ENCODE measurements around the gene LAMC2. TPM values are rescaled to one million over a fixed set of nuclear protein-coding genes. Genes with fewer than 3 reads are reported as not detected.

LAMC2 gene
- total RNA-seq, 2 donors from 2014 or later, result 9.3 to 11.6 TPM

DNA sequence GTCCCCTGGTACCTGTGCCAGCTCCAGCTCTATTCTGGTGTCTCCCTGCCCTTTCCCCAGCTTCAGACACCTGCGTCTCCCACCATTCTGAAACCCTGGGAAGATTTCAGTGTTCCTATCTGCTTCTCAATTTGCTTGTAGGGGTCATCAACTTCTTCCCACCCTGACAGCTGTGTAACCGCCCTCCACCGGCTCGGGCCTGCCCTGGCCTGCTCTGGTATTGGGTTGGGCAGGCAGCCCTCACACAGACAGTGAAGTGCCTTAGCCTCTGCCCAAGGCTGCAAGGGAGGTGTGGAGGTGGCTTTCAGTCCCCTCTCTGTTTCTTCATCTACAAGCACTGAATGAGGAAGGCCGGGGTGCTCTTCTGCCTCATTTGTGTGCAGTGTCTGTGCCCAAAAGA is 97.2 kb downstream of the LAMC2 start:
- intact Hi-C loops (cut with DNase I), result loop anchor here (10.0 kb wide), 1 partner anchor 322 kb away; no protein-coding TSS in a partner anchor

DNA sequence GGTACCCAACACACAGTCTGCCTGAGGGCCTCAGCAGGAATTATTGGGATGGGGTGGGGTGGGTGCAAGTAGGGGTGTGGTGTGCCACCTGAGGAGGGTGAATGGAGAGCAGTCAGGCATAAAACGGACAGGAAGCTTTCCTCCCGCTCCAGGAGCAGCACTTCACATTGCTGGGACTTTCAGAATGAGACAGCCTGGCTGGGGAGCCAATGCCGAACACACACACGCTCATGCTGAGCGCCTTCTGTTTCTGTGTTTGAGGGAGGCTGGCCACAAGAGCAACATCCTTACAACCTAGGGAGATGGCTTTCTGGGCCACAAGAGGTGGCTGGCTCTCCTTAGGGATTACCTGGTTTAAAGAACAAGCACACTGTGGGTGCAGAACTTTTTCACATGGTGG is 98.0 kb downstream of the LAMC2 start:
- no peak for DNase-seq (ENCODE audit: low spot score)
- WGBS, result 85% methylated on average over 5 of the region's 5 CpGs
- no peak overlapping the region for H3K27ac ChIP-seq

More for the DNA sequence above, 97.2 kb downstream of the LAMC2 start:
- 50% methylated on average over 5 of the region's 5 CpGs for WGBS
- no peaks in the 10 kb centered on the region for H3K27me3 ChIP-seq (replicated peaks; ENCODE audit: insufficient read depth)
- no peaks in the 10 kb centered on the region for H3K36me3 ChIP-seq
- H3K9me3 ChIP-seq, result no peaks in the 10 kb centered on the region
- DNase-seq (ENCODE audit: low spot score), result no peak
- TF ChIP-seq POLR2AphosphoS5 (IDR thresholded peaks at IDR 0.05) (no peak), POLR2A (IDR thresholded peaks at IDR 0.05) (no peak)
- TF ChIP-seq, protein P1, sequence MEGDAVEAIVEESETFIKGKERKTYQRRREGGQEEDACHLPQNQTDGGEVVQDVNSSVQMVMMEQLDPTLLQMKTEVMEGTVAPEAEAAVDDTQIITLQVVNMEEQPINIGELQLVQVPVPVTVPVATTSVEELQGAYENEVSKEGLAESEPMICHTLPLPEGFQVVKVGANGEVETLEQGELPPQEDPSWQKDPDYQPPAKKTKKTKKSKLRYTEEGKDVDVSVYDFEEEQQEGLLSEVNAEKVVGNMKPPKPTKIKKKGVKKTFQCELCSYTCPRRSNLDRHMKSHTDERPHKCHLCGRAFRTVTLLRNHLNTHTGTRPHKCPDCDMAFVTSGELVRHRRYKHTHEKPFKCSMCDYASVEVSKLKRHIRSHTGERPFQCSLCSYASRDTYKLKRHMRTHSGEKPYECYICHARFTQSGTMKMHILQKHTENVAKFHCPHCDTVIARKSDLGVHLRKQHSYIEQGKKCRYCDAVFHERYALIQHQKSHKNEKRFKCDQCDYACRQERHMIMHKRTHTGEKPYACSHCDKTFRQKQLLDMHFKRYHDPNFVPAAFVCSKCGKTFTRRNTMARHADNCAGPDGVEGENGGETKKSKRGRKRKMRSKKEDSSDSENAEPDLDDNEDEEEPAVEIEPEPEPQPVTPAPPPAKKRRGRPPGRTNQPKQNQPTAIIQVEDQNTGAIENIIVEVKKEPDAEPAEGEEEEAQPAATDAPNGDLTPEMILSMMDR (IDR thresholded peaks at IDR 0.05), result no peak
- H3K4me3 ChIP-seq, result no peak overlapping the region
- no peaks in the 10 kb centered on the region for H3K4me1 ChIP-seq (replicated peaks)
- H3K27ac ChIP-seq, result no peak overlapping the region

DNA sequence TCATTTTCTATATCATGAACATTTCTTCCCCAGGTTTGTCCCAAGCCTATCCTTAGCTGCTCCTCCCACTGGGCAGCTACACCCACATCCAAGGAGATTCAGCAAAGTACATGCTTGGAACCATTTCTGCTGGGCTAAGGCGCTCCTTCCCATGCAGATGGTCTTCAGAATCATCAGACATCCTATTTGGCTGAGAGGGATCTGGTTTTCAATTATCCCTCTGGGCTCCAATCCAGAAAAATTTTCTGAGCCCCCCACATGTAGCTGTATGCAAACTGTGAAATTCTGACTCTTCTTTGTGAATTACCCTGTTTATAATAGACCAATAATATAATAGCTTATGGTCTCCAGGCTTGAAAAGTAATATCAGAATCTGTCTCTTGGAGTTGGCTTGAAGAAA is 99.2 kb downstream of the LAMC2 start:
- intact Hi-C loops (cut with DNase I), result loop anchor here (10.0 kb wide), 1 partner anchor 320 kb away; no protein-coding TSS in a partner anchor
- H3K27ac ChIP-seq, result no peak overlapping the region
- no peak overlapping the region for H3K4me3 ChIP-seq
- TF ChIP-seq, protein P1 (IDR thresholded peaks at IDR 0.05), result no peak
- TF ChIP-seq POLR2AphosphoS5 (IDR thresholded peaks at IDR 0.05), result no peak
- TF ChIP-seq POLR2A (IDR thresholded peaks at IDR 0.05), result no peak
- H3K4me1 ChIP-seq (replicated peaks), result no peaks in the 10 kb centered on the region
- H3K9me3 ChIP-seq, result no peaks in the 10 kb centered on the region
- no peaks in the 10 kb centered on the region for H3K27me3 ChIP-seq (replicated peaks; ENCODE audit: insufficient read depth)
- H3K36me3 ChIP-seq, result no peaks in the 10 kb centered on the region
- 100% methylated on average over 1 of the region's 1 CpG for WGBS
- no peak for DNase-seq (ENCODE audit: low spot score)

More for the DNA sequence above, 98.0 kb downstream of the LAMC2 start:
- no peaks in the 10 kb centered on the region for H3K4me1 ChIP-seq (replicated peaks)
- no peak overlapping the region for H3K4me3 ChIP-seq
- intact Hi-C loops (cut with DNase I), result loop anchor here (10.0 kb wide), 1 partner anchor 321 kb away; no protein-coding TSS in a partner anchor
- no peaks in the 10 kb centered on the region for H3K9me3 ChIP-seq
- H3K36me3 ChIP-seq, result no peaks in the 10 kb centered on the region
- TF ChIP-seq, protein P1 (IDR thresholded peaks at IDR 0.05), result no peak
- TF ChIP-seq POLR2A (IDR thresholded peaks at IDR 0.05) (no peak), POLR2AphosphoS5 (IDR thresholded peaks at IDR 0.05) (no peak)
- no peaks in the 10 kb centered on the region for H3K27me3 ChIP-seq (replicated peaks; ENCODE audit: insufficient read depth)

DNA sequence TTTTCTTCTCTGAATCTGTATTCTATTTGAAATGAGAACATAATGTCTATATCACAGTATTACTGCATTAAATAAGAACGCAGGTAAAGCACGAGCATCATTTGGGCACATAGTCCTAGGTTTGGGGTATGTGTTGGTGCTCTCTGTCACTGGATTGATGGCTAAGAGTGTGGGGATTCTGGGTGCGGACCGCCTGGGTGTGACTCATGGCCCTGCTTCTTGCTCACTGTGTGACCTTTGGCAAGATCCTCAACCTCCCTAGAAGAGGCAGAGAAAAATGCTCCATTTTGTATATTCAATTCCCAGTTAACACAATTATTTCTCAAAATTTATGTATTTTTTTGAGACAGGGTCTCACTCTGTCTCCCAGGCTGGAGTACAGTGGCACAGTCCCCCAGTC is 99.7 kb downstream of the LAMC2 start:
- WGBS, result 73% methylated on average over 4 of the region's 4 CpGs
- H3K27ac ChIP-seq, result no peak overlapping the region
- no peaks in the 10 kb centered on the region for H3K36me3 ChIP-seq
- H3K4me3 ChIP-seq, result no peak overlapping the region
- no peak for TF ChIP-seq POLR2A (IDR thresholded peaks at IDR 0.05)
- TF ChIP-seq POLR2AphosphoS5 (IDR thresholded peaks at IDR 0.05), result no peak
- TF ChIP-seq, protein P1 (IDR thresholded peaks at IDR 0.05), result no peak
- no peaks in the 10 kb centered on the region for H3K27me3 ChIP-seq (replicated peaks; ENCODE audit: insufficient read depth)
- no peaks in the 10 kb centered on the region for H3K4me1 ChIP-seq (replicated peaks)
- H3K9me3 ChIP-seq, result no peaks in the 10 kb centered on the region
- DNase-seq (ENCODE audit: low spot score), result no peak
- intact Hi-C loops (cut with DNase I), result loop anchor here (10.0 kb wide), 1 partner anchor 319 kb away; no protein-coding TSS in a partner anchor

DNA sequence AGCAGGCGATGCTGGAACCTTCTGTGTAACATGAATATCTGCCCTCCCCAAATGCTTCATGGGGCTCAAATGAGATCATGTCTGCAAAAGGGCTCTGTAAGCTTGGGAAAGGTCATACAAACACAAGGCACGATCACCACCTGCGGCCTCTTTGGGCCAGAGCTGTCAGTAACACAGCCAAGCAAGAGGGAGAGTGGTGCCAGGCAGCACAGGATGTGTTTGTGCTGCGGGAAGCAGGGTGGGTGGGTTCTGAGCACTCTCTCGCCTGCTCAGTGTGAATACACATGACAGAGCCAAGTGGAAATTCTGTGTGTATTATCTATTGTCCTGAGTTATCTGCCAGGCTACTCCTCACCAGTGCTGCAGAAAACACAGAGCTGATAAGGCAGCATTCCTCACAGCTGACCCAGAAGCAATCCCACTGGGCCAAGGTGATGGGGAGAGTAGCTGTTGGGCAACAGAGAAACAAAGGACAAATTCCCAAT is 101.2 kb downstream of the LAMC2 start:
- H3K36me3 ChIP-seq, result no peaks in the 10 kb centered on the region
- no peaks in the 10 kb centered on the region for H3K9me3 ChIP-seq
- no peaks in the 10 kb centered on the region for H3K27me3 ChIP-seq (replicated peaks; ENCODE audit: insufficient read depth)
- no peak overlapping the region for H3K27ac ChIP-seq
- 41% methylated on average over 5 of the region's 5 CpGs for WGBS
- TF ChIP-seq, protein P1 (IDR thresholded peaks at IDR 0.05), result no peak
- TF ChIP-seq POLR2A (IDR thresholded peaks at IDR 0.05) (no peak), POLR2AphosphoS5 (IDR thresholded peaks at IDR 0.05) (no peak)
- no peaks in the 10 kb centered on the region for H3K4me1 ChIP-seq (replicated peaks)
- no peak for DNase-seq (ENCODE audit: low spot score)
- no peak overlapping the region for H3K4me3 ChIP-seq
- intact Hi-C loops (cut with DNase I), result loop anchor here (10.0 kb wide), 1 partner anchor 318 kb away; no protein-coding TSS in a partner anchor

Data from prostate gland (tissue), 2 donors.